Fibroblast of mammary gland (primary cell): Measurements from ENCODE around the gene CADM4.

Source experiments
- DNase-seq: peaks from one replicate; pipeline ENCODE4 v3.0.0-alpha.2; 2010; ENCODE audit warnings: low read depth
- H3K4me3 ChIP-seq: 2 replicates; pipeline ENCODE4 v1.5.1; 2011; ENCODE audit warnings: low read depth, mild to moderate bottlenecking, low read length, moderate library complexity; ENCODE audit not compliant: control insufficient read depth
- CTCF ChIP-seq: conservative IDR thresholded peaks from 2 replicates; pipeline ENCODE4 v1.5.1; 2011; ENCODE audit warnings: low read depth, low read length, inconsistent platforms; ENCODE audit not compliant: control insufficient read depth, insufficient read depth

Gene CADM4

GRCh38 chr19:43673637-43674036 lies 34.0 kb upstream of the CADM4 start:
- DNase-seq, result no peak
- TF ChIP-seq CTCF, result no peak
- H3K4me3 ChIP-seq, result no peak overlapping the region

- no peak for TF ChIP-seq CTCF
- no peak for DNase-seq
- H3K4me3 ChIP-seq, result no peak overlapping the region
Measured at GRCh38 chr19:43672061-43672679, 32.5 kb upstream of the CADM4 start.

GRCh38 chr19:43668406-43669109 lies 28.9 kb upstream of the CADM4 start:
- DNase-seq, result peak; percentile 100
- peak overlapping the region; percentile 95 for H3K4me3 ChIP-seq
- no peak for TF ChIP-seq CTCF

- peak overlapping the region; percentile 61 for H3K4me3 ChIP-seq
- peak; percentile 19 for DNase-seq
- TF ChIP-seq CTCF, result no peak
Measured at GRCh38 chr19:43667876-43668405, 28.3 kb upstream of the CADM4 start.

GRCh38 chr19:43667126-43667875 lies 27.7 kb upstream of the CADM4 start:
- DNase-seq, result no peak
- H3K4me3 ChIP-seq, result peak overlapping the region; percentile 61
- no peak for TF ChIP-seq CTCF

- TF ChIP-seq CTCF, result no peak
- no peak overlapping the region for H3K4me3 ChIP-seq
- no peak for DNase-seq
Measured at GRCh38 chr19:43664018-43664417, 24.4 kb upstream of the CADM4 start.
